ENCODE data around the gene FHIP1B. TPM values are rescaled to one million over a fixed set of nuclear protein-coding genes. Genes with fewer than 3 reads are reported as not detected.

The FHIP1B gene
- total RNA-seq, 1 experiment from 2014 or later = 32.1 TPM

DNA sequence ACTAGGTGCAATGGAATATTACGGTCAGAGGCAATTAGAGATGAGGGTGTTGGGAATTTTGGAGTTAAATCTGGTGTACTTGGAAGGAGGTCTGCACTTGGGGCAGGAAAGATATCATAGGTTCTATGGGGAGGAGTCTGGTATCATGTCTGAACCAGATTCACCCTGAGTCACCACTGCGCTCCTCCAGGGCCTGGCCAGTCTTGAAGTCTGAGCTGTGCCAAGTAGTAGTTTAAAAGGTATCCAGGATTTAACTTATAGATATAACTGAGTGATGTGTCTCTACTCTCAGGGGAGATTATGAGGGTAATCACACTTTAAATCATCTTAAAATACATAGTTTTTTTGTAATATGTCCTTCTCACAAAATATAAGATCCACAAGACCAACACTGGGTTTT is 11.1 kb upstream of the FHIP1B start (continued):
- TF ChIP-seq CEBPB (IDR thresholded peaks at IDR 0.05; ENCODE audit: low read depth) = no peak
- no peak for TF ChIP-seq EZH2phosphoT487 (IDR thresholded peaks at IDR 0.05; ENCODE audit: borderline replicate concordance)
- TF ChIP-seq, protein P1, sequence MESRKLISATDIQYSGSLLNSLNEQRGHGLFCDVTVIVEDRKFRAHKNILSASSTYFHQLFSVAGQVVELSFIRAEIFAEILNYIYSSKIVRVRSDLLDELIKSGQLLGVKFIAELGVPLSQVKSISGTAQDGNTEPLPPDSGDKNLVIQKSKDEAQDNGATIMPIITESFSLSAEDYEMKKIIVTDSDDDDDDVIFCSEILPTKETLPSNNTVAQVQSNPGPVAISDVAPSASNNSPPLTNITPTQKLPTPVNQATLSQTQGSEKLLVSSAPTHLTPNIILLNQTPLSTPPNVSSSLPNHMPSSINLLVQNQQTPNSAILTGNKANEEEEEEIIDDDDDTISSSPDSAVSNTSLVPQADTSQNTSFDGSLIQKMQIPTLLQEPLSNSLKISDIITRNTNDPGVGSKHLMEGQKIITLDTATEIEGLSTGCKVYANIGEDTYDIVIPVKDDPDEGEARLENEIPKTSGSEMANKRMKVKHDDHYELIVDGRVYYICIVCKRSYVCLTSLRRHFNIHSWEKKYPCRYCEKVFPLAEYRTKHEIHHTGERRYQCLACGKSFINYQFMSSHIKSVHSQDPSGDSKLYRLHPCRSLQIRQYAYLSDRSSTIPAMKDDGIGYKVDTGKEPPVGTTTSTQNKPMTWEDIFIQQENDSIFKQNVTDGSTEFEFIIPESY (IDR thresholded peaks at IDR 0.05; ENCODE audit: extremely low read depth, insufficient replicate concordance, low read length) = no peak

DNA sequence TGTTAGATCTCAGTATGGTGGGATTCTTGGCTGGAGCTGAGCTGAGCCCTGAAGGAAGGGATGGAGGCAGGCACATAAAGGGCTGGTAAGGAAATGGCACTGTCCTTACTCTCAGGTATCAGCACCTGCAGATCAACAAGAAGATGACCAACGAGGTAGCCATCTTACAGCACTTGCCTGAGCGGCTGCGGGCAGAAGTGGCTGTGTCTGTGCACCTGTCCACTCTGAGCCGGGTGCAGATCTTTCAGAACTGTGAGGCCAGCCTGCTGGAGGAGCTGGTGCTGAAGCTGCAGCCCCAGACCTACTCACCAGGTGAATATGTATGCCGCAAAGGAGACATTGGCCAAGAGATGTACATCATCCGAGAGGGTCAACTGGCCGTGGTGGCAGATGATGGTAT is 6.9 kb upstream of the FHIP1B start:
- Histone ChIP-seq H3K9ac (ENCODE audit: low read length) (no peak overlapping the region), H4K20me1 (ENCODE audit: insufficient read depth) (no peaks in the 10 kb centered on the region), H3K27ac (ENCODE audit: low read depth, low read length) (no peak overlapping the region), H3K9me2 (ENCODE audit: insufficient read depth) (no peaks in the 10 kb centered on the region), H2AFZ (ENCODE audit: low read depth, low read length, poor library complexity, severe bottlenecking) (no peak overlapping the region), H3K4me2 (ENCODE audit: low read length) (no peak overlapping the region), H3K27me3 (ENCODE audit: insufficient read depth, low read length) (no peaks in the 10 kb centered on the region), H3K4me3 (replicated peaks in 1 of 2; ENCODE audit: low read depth in 1 of 2, low read length in 2 of 2) (no peak overlapping the region), H3K79me2 (ENCODE audit: insufficient read depth, low read length) (no peaks in the 10 kb centered on the region), H3K4me1 (ENCODE audit: control insufficient read depth in 1 of 2, insufficient read depth in 2 of 2, low read length in 2 of 2) (no peaks in the 10 kb centered on the region), H3K36me3 (ENCODE audit: control insufficient read depth in 1 of 2, insufficient read depth in 2 of 2, low read length in 2 of 2) (no peaks in the 10 kb centered on the region), H3K9me3 (ENCODE audit: control insufficient read depth in 1 of 2, insufficient read depth in 1 of 2, low read depth in 1 of 2, low read length in 2 of 2) (no peaks in the 10 kb centered on the region)
- no TSS peak for BruUV-seq (replicated peaks)
- DNase-seq (ENCODE audit: low read depth, low spot score) (no peak), ATAC-seq (no peak)
- ChIA-PET RAD21 (ENCODE audit: low non-redundant PET in 1 of 2, low total read pairs in 2 of 2, uncharacterized antibody in 2 of 2, unreplicated experiment in 2 of 2) (no interaction called here), POLR2A (no interaction called here), CTCF (interaction anchor here (2.0 kb wide), 1 partner anchor 10 kb away, joined by 6 read pairs; no protein-coding TSS in a partner anchor)
- intact Hi-C loops (cut with micrococcal nuclease) = no loop called here
- TF ChIP-seq, protein P2, sequence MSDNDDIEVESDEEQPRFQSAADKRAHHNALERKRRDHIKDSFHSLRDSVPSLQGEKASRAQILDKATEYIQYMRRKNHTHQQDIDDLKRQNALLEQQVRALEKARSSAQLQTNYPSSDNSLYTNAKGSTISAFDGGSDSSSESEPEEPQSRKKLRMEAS (IDR thresholded peaks at IDR 0.05) = no peak
- TF ChIP-seq, protein P1 (IDR thresholded peaks at IDR 0.05; ENCODE audit: extremely low read depth, insufficient replicate concordance, low read length) = no peak
- TF ChIP-seq FOSL1 (IDR thresholded peaks at IDR 0.05; ENCODE audit: low read depth) (no peak), CEBPB (IDR thresholded peaks at IDR 0.05; ENCODE audit: low read depth) (no peak), YY1 (IDR thresholded peaks at IDR 0.05; ENCODE audit: extremely low read depth, insufficient replicate concordance, low read depth, low read length) (no peak)

All from HCT116 (cell line).